Activated CD4-positive, alpha-beta T cell treated with anti-CD3 and anti-CD28 coated beads, Interleukin-2, amount 50 U/mL, for 48 hours (primary cell): ENCODE results near the gene LONRF2.

Experiments used
- DNase-seq, 2 experiments: peaks; one replicate each; pipeline ENCODE4 v3.0.0-alpha.2; 2020

The LONRF2 gene

DNA sequence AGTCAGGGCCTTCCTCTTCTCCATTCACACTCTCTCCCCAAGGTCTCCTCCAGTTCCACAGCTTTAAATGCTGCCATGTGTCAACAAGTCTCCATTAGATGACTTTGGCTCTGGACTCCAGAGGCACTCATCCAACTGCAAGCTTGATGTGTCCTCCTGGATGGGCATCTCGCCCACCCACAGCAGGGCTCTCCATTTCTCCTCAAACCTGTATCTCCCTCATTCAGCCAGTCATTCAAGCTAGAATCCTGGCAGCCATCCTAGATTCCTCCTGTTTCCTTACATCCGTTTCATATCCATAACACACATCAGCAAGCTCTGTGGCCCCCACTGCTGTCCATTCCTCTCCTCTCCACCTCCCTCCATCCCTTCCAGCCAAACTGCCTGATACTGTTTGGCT lies 91.5 kb downstream of the LONRF2 start:
- no peak for DNase-seq

- DNase-seq: no peak
These were observed 93.3 kb downstream of the LONRF2 start for GRCh38 chr2:100228967-100229366.

GRCh38 chr2:100228415-100228814 lies 93.9 kb downstream of the LONRF2 start:
- DNase-seq: no peak

DNA sequence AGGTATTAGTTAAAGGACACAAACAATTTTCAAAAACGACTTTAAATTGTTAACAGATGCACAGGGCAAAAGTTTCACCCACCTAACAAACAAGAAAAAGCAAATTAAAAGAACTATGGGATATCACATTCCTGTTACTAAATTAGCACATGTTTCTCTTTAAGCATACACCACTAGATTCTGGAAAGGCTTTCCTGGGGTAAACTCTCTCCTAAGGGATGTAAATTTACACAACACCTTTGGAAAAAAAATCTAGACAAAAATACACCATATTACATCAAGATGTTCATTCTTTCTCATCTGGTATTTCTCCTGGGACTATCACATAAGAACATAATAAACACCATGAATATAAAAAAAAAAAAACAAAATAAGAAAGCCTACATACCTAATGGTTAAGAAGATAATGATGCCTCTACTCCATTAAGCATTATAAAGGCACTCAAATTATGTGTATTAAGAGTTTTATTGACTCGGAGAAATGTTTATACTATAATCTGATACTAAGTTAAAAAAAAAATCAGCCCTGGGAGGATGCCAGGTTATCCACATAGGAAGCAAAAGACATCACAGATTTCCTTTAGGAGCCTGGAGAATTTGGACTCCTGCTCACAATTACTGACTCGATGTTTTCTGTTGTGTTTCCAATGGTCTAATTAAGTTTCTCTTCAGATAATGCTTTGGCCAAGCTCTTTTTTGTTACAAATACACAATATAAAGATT lies 97.2 kb downstream of the LONRF2 start:
- no peak for DNase-seq

GRCh38 chr2:100223502-100223901 lies 98.8 kb downstream of the LONRF2 start:
- DNase-seq: no peak
